ENCODE results near the gene SPATA45.

Gene SPATA45

DNA sequence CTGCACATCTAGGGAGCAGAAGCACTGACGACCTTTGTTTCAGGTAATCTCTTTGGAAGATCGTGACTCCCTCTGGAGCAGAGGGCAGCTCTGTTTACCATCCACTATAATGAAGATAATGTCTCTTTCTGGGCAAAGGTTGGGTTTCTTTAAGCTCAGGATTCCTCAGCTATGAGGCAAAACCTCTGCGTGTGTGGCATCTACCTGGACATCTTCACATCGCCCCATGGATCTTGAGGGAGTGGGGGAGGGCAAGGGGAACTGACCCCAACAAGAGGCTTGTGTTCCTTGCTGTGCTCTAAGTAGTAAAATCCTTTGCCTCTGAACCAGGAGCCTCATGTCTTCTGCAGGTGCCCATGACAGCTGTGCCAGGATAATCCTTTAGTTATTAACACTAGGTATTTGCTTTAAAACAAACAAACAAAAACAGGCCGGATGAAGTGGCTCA is 19.6 kb downstream of the SPATA45 start:
- DNase-seq, result no peak

- no peak for DNase-seq
Observed at GRCh38 chr1:212827171-212827776, 20.2 kb downstream of the SPATA45 start.

DNA sequence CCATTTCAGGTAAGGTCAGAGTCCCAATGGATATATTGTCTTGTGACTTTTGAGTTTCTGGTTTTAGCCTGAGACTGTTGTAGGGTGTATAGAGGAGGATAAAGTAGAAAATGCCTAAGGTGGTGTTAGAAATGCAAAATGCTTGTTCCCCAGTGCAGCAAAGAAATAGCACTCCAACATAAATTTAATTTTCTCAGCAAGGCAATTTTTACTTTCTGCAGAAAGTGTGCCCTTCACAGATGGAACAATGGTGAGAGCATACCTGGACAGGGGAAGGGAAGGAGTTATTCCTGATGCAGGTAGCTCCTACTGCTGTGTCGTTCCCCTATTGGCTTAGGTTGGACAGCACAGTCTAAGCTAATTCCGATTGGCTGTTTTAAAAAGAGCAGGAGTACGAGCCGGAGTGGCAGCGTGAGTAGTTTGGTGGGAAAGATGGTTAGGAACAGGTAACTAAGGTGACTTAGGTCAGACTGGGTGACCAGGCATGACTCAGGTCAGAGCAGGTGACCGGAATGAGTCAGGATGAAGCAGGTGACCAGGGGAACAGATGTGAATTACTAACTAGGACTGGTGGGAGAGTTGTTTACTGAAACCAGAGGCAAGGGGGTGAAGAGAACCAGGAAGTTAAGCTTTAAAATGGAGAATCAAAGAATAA is 21.5 kb downstream of the SPATA45 start:
- DNase-seq, result no peak

- DNase-seq, result no peak
Observed at GRCh38 chr1:212824201-212824600, 23.2 kb downstream of the SPATA45 start.

DNA sequence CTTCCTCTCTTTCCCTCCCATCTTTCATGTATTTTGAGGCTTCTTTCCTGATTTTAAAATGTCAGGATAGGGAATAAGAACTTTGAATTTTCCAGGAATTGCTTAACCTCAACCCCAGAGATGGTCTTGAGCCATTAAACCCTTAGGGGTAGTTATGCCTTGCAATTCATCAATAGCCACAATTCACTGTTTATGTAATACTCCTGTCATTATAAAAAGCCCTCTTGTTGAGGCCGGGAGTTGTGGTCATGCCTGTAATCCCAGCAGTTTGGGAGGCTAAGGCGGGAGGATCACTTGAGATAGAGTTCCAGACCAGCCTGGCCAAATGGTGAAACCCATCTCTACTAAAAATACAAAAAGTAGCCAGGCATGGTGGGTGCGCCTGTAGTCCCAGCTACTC is 24.5 kb downstream of the SPATA45 start:
- DNase-seq, result no peak

DNA sequence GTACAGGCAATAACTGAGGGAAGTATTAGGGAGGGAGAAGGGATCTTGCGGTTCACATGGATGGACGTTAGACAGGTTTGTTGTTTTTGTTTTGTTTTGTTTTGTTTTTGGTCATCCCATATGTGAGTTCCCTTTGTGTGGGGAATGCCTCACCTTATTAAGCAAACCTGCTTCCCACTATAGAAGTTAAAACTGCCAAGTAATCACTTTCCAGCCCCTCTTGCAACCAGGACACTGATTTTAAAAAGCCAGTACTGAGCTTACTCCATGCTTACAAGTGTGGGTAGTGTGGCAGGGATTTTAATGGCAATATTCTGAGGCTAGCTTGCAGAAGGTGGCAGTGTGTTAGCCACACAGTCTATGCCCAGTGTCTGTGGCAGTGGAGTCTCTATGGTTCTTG is 26.5 kb downstream of the SPATA45 start:
- no peak for DNase-seq

- DNase-seq, result no peak
Observed at GRCh38 chr1:212819726-212820125, 27.7 kb downstream of the SPATA45 start.

- no peak for DNase-seq
Observed at GRCh38 chr1:212816567-212817278, 30.7 kb downstream of the SPATA45 start.

DNA sequence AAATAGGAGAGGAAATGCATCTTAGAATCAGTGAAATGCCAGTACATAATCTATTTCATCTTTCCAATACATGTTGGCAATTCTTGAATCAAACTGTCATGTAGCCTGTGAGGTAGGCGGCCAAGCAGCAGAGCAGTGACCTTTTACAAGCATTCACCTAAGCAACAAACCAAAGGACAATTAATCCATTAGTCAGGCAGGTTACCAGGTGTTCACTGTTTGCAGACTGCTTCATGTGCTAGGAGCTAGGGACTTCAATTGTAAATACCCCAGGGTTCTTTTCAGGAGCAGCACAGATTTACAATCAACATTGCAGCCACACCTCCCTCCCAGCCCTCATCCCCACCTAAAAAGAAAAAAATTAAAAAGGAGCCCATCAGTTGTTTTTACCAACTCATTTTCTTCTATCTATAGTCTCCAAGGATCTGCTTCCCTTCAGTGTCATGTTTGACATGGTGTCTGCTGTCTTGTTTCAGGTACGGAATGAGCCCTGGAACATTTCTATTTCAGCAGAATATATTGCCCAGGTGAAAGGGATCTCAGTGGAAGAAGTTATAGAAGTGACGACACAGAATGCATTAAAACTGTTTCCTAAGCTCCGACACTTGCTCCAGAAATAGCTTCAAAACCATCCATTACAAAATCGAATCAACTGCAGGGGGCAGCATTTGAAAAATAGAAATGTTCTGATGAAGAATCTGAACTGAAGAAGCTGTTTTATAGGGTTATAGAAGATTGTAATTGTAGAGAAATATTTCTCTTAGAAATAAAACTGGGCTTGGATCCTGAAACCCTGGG is 32.7 kb downstream of the SPATA45 start:
- peak; percentile 19 for DNase-seq

- no peak for DNase-seq
Observed at GRCh38 chr1:212805767-212806166, 41.7 kb downstream of the SPATA45 start.

DNA sequence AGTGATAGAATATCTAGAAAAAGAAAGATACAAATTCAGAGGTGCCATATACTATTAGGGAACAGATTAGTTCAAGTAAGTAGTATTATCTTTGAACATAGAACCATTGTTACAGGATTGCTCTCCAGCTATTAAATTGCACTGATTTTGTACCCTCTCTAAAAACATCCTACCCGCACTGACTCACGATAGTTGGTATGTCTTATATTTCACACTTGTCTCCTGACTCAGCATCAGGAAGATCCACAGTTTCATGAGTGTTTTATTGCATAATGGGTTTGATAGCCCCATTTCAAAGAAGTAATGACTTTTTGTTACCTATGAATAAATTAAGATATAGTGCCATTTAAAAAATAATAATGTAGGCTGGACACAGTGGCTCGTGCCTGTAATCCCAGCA is 49.8 kb downstream of the SPATA45 start:
- no peak for DNase-seq

GRCh38 chr1:212794561-212795014 is 52.9 kb downstream of the SPATA45 start:
- DNase-seq, result no peak

DNA sequence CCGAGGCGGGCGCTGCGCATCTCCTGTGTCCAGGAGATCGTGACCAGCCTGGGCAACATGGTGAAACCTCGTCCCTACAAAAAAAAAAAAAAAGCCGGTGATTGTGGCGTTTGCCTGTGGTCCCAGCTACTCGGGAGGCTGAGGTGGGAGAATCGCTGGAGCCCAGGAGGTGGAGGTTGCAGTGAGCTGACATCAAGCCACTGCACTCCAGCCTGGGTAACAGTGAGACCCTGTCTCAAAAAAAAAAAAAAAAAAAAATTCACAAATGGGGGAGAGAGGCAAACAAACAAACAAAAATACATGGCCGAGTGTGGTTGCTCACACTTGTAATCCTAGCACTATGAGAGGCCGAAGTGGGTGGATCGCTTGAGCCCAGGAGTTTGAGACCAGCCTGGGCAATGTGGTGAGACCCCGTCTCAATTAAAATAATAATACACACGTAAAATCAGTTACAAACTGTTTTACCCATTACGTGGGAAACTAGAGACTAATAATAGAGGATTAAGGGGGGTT is 55.0 kb downstream of the SPATA45 start:
- no peak for DNase-seq

DNA sequence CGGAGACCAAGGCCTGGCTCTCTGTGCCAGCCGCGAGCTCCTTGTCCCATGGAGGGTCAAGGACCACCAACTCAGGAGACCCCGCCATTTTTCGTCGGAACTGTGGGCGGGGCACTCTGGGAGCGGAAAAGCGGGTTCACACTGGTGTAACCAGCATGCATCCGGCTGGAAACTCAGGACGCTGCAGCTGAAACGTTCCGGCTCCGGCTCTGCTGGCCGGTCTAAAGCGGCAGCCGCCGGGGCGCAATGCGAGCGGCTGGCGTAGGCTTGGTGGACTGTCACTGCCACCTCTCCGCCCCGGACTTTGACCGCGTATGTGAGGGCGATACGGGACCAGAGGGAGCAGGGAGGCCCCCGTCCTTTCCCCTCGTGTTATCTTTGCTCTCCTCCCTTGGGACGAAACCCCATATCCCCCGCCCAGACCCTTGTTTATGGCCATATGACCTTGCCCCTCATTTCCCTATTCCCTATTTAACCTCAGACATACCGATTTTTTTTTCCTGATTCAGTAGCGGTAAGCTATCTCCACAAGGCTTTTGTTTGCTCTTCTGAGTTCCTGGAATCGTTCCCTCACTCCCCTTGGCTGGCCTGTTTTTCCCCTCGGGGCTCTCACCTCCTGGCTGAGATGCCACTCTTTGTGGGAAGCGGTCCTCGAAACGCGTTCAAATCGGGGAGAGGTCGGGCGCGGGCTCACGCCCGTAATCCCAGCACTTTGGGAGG is 55.6 kb downstream of the SPATA45 start, which contains the start of the genes NSL1 and TATDN3:
Gene NSL1, minus strand, starts transcription at position 102 of the 720 bp plus-strand sequence. Its CDS starts 14 bp downstream, at position 88.
Gene TATDN3, plus strand, starts transcription at position 219 of the 720 bp plus-strand sequence. Its CDS starts 28 bp downstream, at position 247.
- peak; percentile 78 for DNase-seq

- DNase-seq, result no peak
Observed at GRCh38 chr1:212791261-212791675, 56.2 kb downstream of the SPATA45 start.

GRCh38 chr1:212785871-212786270 is 61.6 kb downstream of the SPATA45 start:
- no peak for DNase-seq

DNA sequence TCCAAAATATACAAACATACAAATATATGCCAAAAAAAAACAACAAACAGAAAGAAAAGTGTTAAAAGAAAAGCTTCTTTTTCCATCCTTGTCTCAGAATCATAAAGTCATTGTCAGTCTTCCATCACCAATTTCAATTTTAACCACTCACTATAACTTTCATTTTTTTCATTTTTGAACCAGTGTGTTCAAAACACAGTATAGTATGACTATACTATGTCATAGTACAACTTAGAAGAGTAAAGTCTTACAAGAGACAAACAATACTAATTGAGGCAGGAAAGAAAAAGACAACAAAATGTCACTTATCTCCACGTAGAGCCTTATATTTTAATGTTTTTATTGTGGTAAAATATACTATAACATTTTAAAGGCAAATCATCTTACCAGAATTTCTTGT is 63.5 kb downstream of the SPATA45 start:
- DNase-seq, result no peak

GRCh38 chr1:212782422-212783154 is 64.9 kb downstream of the SPATA45 start:
- DNase-seq, result no peak

DNA sequence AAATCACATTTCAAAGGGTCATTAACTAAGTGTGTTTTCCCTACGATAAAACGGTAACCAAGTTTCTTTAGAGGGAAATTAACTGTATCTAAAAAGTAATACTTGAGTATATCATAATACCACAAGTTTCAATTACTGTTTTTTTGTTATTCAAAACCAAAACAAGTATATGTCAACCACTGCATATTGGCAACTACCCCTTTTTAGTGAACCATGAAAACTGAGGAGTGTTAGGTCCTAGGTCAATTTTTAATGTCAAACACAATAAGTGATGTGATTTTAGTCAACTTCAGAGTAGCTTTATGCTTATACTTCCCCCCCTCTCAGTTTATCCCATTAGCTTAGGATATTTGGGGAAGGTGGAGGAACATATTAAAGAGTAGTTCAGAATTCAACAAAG is 66.2 kb downstream of the SPATA45 start:
- no peak for DNase-seq

DNA sequence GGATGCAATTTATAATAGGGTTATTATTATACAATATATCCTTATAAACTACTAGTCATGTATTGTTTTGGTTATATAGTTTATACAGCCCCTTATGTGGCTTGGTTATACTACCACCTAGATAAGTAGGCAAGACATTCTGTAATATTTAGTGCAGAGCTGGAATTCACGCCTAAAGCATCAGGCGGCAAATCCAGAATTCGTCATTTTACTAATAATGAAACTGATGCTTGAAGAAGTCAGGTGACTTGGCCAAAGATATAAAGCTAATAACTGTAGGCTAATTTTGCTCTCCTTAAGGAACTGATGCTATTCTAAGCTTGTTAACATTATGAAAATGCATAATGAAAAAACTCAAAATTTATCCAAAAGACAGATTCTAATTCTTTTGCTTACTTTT is 66.7 kb downstream of the SPATA45 start:
- no peak for DNase-seq

Data from NCI-H510A (cell line).